ENCODE measurements around the gene MOB3A. TPM values are rescaled to one million over a fixed set of nuclear protein-coding genes. Genes with fewer than 3 reads are reported as not detected.

MOB3A gene
- total and polyA plus RNA-seq, 10 of the 15 experiments (the other 5 are each of a cell fraction or from before 2014, with no cell fraction given) = 7.5 to 229 (median 79.4) TPM

- TF ChIP-seq BACH1 (IDR thresholded peaks at IDR 0.05; ENCODE audit: borderline replicate concordance) = peak; percentile 63; the same call in 1 of the 2 replicates
- TF ChIP-seq WRNIP1 (IDR thresholded peaks at IDR 0.05; ENCODE audit: borderline replicate concordance, low read depth, low read length) = no peak
- no peak for TF ChIP-seq ZBED1 (IDR thresholded peaks at IDR 0.05; ENCODE audit: borderline replicate concordance)
- 0 out of 2 replicates have a peak, but pooled peaks have one; percentile 10 for TF ChIP-seq YY1 (IDR thresholded peaks at IDR 0.05; ENCODE audit: low read depth, low read length)
- peak; percentile 32; the same call in 1 of the 2 replicates for TF ChIP-seq TAF1 (IDR thresholded peaks at IDR 0.05; ENCODE audit: borderline replicate concordance, low read depth, low read length)
- peak; percentile 89 for TF ChIP-seq DPF2 (IDR thresholded peaks at IDR 0.05)
- TF ChIP-seq ZNF24 (IDR thresholded peaks at IDR 0.05) = peak; percentile 41; the same call in 1 of the 2 replicates
- TF ChIP-seq POLR2AphosphoS2 (IDR thresholded peaks at IDR 0.05; ENCODE audit: low read depth, low read length) = 0 out of 2 replicates have a peak, but pooled peaks have one; percentile 50
- peak; percentile 73 for TF ChIP-seq IKZF1 (conservative IDR thresholded peaks at IDR 0.05)
- no peak for TF ChIP-seq ASH2L (IDR thresholded peaks at IDR 0.05; ENCODE audit: borderline replicate concordance, low read depth)
- 0 out of 2 replicates have a peak, but pooled peaks have one; percentile 7 for TF ChIP-seq PKNOX1 (IDR thresholded peaks at IDR 0.05)
- TF ChIP-seq NR2F1 (conservative IDR thresholded peaks at IDR 0.05) = peak; percentile 94
- TF ChIP-seq SUZ12 (IDR thresholded peaks at IDR 0.05; ENCODE audit: unreplicated experiment) = no peak
- peak; percentile 45 for TF ChIP-seq RUNX3 (IDR thresholded peaks at IDR 0.05; ENCODE audit: low read length)
- no peak for TF ChIP-seq HSF1 (IDR thresholded peaks at IDR 0.05; ENCODE audit: low read depth, low read length)
Observed at GRCh38 chr19:2060884-2061494, 35.1 kb downstream of the MOB3A start (continued).

Measured in GM12878 (cell line).